Upper lobe of left lung (tissue), 4 donors: ENCODE results near the gene PRKAR1B.

Experiments
- CTCF ChIP-seq, 6 experiments: fragments of 450-650 bp in 4 of 6; fragments of 200-600 bp in 2 of 6; sonication (generic) in 2 of 6; IDR thresholded peaks; one replicate each; pipeline ENCODE4 v1.5.1; 2016 to 2019; ENCODE audit warnings: antibody characterized with exemption in 6 of 6
- EP300 ChIP-seq, 4 donors: sonication (generic); formaldehyde crosslinking; IDR thresholded peaks; one replicate each; pipeline ENCODE4 v1.5.1; 2017; ENCODE audit warnings: antibody characterized with exemption in 4 of 4, control low read depth in 2 of 4

DNA sequence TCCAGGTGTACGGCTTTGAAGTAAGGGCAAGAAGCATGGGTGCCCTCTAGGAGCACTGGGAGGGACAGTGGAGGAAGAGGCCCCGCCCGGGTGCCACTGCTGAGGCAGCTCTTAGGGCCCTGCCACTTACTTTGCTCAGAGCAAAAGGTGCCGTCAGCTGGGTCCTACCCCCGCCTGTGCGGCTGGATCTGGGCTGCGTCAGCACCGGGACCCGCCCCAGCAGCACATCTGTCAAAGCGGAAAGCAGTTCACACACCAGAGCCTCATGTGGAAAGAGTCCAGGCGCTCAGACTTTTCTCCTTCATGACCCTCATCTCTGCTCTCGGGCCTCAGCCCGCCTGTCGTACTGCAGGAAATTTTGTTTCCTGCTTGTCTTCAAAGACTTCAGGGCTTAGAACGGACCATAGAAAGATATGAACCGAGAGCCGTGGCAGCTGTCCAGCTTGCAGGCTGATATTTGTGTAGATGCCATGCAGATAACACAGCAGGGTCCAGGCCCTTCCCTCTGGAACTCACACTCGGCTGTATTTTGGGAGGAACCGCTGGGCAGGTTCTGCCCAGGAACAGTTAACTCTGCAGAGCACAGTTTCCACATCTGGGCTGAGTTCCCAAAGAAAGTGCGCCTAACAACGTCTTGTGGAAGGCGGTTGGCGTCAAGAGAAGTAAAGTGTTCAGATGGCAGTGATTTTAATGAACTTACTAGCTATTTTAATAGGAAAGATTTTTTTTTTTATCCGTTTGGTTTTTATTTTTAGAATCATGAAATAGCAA is 44.3 kb upstream of the PRKAR1B start:
- TF ChIP-seq EP300 (IDR thresholded peaks at IDR 0.05) (no peak), CTCF (IDR thresholded peaks at IDR 0.05) (no peak)
